OCI-LY7 (cell line): Measurements from ENCODE around the gene PPT2.

Source experiments
- EZH2phosphoT487 ChIP-seq: fragments of 200-600 bp; sonication (generic); IDR thresholded peaks from 2 replicates; pipeline ENCODE4 v1.6.1; 2018; ENCODE audit warnings: low read depth, borderline replicate concordance, mild to moderate bottlenecking, mixed run types, antibody characterized with exemption, low read length, moderate library complexity, mixed read lengths
- TF ChIP-seq, protein P1 (sequence below): fragments of 200-600 bp; sonication (generic); conservative IDR thresholded peaks from 2 replicates; pipeline ENCODE4 v1.5.1; 2014; ENCODE audit warnings: mild to moderate bottlenecking, antibody characterized with exemption, low read length, moderate library complexity, mixed read lengths

DNA sequence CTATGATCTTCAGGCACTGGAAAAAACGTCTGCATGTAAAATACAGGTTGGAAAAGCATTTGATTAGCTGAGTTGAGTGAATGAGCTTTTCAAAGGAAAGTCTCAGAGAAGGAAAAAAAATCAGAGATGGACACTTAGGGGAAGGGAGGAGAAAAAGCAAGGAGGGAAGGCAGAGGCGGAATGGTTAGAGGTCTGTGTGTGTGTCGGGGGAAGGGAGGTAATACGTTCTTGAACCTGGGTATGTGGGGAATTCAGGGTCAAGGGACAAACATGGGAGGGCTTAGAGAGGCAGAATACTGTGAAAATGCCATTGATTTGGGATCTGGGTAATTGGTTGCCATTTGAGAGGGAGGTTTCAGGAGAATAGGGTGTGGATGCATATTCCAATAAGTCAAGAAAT lies 7.3 kb upstream of the PPT2 start:
- TF ChIP-seq, protein P1, sequence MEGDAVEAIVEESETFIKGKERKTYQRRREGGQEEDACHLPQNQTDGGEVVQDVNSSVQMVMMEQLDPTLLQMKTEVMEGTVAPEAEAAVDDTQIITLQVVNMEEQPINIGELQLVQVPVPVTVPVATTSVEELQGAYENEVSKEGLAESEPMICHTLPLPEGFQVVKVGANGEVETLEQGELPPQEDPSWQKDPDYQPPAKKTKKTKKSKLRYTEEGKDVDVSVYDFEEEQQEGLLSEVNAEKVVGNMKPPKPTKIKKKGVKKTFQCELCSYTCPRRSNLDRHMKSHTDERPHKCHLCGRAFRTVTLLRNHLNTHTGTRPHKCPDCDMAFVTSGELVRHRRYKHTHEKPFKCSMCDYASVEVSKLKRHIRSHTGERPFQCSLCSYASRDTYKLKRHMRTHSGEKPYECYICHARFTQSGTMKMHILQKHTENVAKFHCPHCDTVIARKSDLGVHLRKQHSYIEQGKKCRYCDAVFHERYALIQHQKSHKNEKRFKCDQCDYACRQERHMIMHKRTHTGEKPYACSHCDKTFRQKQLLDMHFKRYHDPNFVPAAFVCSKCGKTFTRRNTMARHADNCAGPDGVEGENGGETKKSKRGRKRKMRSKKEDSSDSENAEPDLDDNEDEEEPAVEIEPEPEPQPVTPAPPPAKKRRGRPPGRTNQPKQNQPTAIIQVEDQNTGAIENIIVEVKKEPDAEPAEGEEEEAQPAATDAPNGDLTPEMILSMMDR, result no peak
- TF ChIP-seq EZH2phosphoT487, result no peak
